ENCODE results near the gene ATP1A3.

- TF ChIP-seq, protein P1, sequence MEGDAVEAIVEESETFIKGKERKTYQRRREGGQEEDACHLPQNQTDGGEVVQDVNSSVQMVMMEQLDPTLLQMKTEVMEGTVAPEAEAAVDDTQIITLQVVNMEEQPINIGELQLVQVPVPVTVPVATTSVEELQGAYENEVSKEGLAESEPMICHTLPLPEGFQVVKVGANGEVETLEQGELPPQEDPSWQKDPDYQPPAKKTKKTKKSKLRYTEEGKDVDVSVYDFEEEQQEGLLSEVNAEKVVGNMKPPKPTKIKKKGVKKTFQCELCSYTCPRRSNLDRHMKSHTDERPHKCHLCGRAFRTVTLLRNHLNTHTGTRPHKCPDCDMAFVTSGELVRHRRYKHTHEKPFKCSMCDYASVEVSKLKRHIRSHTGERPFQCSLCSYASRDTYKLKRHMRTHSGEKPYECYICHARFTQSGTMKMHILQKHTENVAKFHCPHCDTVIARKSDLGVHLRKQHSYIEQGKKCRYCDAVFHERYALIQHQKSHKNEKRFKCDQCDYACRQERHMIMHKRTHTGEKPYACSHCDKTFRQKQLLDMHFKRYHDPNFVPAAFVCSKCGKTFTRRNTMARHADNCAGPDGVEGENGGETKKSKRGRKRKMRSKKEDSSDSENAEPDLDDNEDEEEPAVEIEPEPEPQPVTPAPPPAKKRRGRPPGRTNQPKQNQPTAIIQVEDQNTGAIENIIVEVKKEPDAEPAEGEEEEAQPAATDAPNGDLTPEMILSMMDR (conservative IDR thresholded peaks at IDR 0.05; ENCODE audit: low read depth, low read length), result no peak
- no peak for TF ChIP-seq EZH2 (IDR thresholded peaks at IDR 0.05; ENCODE audit: low read length, unreplicated experiment)
These were observed 28.9 kb downstream of the ATP1A3 start for GRCh38 chr19:41965106-41965505.

All from PC-3 (cell line).